ENCODE data around the gene PCF11.
A peak's percentile ranks its signal among the peaks of the same experiment; 100 is the strongest.
"Not testable (repeated sequence)": the region's sequence is repeated elsewhere in the genome, so short reads cannot be mapped to it uniquely, and the experiment has no call there.

Gene PCF11

GRCh38 chr11:83156996-83157593, at the start of gene PCF11:
TSS of gene PCF11 (plus strand) at chr11:83157131. CDS start at chr11:83157440, 309 bp downstream.
- DNase-seq (ENCODE audit: low spot score) (peak; percentile 61), FAIRE-seq (peak; percentile 94)

DNA sequence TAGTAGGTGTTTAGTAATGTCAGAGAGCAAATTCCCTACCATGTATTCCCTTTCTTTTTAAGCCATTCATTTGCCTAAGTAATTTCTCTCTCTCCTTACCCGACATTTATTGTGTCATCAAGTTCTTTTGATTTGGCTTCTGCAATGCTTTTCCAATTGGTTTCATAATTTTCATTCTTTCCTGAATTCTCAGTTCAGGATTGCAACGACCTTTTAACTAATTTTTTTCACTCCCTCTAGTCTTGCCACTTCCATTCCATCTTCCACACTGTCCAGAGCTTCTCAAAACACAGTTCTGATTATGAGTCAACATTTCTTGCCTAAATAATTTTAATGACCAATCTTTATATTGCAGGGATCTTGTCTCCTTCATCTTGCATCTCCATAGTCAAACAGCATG, 44.0 kb upstream of the PCF11 start:
- no peak for FAIRE-seq

DNA sequence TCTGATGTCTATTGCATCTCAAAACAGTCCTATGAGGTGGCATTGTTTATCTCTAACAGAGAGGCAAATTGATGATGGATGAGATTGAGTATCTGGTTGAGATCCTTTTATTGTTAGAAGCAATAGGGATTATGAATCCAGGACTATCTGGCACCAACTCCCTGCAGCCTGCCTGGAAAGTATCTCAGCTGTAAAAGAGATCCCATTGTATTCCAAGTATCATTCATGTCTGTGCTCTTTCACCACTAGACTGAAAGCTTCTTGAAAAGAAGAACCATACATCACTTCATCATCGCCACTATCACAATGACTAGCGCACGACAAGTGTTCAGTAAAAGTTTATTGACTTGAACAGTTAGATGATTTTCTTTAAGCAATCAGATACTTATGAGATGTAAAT, 41.9 kb upstream of the PCF11 start:
- no peak for FAIRE-seq
- no peak for DNase-seq (ENCODE audit: low spot score)

More for the DNA sequence above, 44.0 kb upstream of the PCF11 start:
- DNase-seq (ENCODE audit: low spot score), result no peak

GRCh38 chr11:83115551-83115950, 41.4 kb upstream of the PCF11 start:
- FAIRE-seq (no peak), DNase-seq (ENCODE audit: low spot score) (no peak)

- no peak for DNase-seq (ENCODE audit: low spot score)
- FAIRE-seq, result no peak
Measured at GRCh38 chr11:83116015-83116641, 40.8 kb upstream of the PCF11 start.

DNA sequence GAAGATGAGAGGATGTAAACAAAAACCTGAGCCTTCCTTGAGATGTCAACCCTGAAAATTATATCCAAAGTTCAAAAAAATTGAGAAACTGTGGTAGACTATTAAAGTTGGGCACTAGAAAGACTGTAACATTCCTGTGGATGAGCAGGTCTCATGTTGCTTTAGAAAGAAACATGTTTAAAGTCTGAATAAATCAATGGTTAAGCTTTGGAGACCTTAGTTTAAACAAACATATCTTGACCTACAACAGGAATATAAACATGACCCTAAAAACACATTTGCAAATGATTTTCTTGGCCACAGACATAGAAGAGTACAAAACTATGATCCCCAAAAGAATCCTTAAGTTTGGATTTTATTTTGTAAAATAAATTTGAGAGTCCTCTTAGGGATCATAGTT, 38.1 kb upstream of the PCF11 start:
- DNase-seq (ENCODE audit: low spot score) (no peak), FAIRE-seq (no peak)

GRCh38 chr11:83119216-83119615, 37.7 kb upstream of the PCF11 start:
- no peak for FAIRE-seq
- DNase-seq (ENCODE audit: low spot score), result no peak

GRCh38 chr11:83120327-83120726, 36.6 kb upstream of the PCF11 start:
- DNase-seq (ENCODE audit: low spot score) (no peak), FAIRE-seq (no peak)

DNA sequence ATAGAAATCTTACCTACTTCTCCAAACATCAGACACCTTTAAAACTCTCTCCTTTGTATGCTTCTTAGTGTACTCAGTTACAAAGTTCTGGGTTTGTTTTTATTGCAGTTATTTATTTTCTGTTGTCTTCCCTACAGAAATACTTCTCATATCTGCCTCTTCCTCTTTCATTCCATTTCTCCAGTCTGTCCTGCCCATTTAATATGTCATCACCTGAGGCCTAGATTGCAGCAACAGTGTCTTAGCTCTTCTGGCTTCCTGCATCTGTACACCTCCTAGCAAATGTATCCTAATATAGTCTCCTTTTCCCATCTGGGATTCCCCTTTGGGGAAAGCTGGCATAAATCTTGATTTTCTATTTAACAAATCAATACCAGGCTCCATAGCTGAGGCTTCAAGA, 34.9 kb upstream of the PCF11 start:
- DNase-seq (ENCODE audit: low spot score) (no peak), FAIRE-seq (no peak)

GRCh38 chr11:83122766-83123165, 34.2 kb upstream of the PCF11 start:
- no peak for FAIRE-seq

DNA sequence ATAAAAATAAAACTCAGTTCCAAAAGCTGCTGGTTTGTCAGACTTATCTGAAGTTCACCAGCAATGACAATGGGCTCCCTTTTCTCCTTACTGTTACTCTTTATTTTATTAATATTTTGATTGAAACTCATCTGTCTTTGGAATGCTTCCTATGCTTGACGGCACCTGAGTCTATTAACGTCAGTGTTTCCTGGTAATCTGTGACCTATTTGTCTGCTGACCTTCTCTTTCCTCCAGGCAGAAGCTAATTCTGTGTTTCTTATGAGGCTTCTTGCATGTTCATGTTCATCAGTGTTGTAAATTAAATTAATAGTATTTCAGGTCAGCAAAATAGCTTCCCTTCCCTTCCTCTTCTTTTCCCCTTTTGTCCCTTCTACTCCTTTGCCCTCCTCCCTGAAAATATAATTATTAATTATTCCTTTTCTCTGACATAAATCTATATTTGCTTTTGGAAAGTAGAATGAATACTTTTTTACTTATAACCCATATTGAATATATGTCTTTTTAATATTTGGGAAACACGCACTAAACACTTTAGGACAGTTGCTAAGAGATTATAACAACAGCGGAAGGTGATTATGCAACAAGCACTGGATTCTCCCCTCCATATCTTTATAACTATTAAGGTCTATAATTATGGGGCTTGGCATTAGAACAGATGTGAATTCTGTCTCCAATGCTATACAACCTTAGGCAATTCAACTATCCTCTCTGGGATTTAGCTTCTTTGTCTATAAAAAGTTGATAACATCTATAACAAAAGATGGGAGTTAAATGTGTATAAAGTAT, 32.1 kb upstream of the PCF11 start:
- FAIRE-seq (no peak), DNase-seq (ENCODE audit: low spot score) (no peak)

More at GRCh38 chr11:83122766-83123165, 34.2 kb upstream of the PCF11 start:
- DNase-seq (ENCODE audit: low spot score), result no peak

DNA sequence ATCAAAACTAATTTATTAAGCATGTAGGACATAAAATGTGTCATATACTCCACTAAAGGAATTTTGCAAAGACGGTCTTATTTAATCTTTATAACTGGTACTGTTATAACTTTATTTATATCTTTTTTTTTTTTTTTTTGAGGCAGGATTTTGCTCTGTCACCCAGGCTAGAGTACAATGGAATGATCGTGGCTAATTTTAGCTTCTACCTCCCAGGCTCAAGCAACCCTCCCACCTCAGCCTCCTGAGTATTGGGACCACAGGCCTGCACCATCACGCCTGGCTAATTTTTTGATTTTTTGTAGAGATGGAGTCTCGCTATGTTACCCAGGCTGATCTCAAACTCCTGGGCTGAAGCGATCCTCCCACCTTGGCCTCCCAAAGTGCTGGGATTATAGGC, 31.4 kb upstream of the PCF11 start:
- DNase-seq (ENCODE audit: low spot score) (no peak), FAIRE-seq (no peak)

- no peak for FAIRE-seq
- DNase-seq (ENCODE audit: low spot score), result no peak
Measured at GRCh38 chr11:83127310-83127637, 29.7 kb upstream of the PCF11 start.

DNA sequence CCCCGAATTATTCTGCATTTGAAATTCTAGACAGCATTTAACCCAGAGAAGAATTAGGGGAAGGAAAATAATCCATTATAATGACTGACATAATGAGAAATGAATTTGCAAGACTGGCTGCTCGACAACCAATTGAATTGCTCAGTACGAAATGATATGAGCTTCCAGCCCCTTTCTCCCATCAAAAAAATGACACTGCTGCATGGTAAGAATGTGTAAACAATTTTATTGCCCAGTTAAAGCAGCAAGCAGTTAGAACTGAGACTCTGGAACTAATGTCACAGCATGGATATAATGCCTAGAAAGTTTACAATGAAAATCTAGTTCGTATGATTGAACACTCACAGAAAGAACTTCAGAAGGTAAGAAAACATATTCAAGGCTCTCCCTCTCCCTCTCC, 24.7 kb upstream of the PCF11 start:
- DNase-seq (ENCODE audit: low spot score), result no peak
- no peak for FAIRE-seq

DNA sequence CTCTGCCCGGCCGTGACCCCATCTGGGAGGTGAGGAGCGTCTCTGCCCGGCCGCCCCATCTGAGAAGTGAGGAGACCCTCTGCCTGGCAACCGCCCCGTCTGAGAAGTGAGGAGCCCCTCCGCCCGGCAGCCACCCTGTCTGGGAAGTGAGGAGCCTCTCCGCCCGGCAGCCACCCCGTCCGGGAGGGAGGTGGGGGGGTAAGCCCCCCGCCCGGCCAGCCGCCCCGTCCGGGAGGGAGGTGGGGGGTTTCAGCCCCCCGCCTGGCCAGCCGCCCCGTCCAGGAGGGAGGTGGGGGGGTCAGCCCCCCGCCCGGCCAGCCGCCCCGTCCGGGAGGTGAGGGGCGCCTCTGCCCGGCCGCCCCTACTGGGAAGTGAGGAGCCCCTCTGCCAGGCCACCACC, 23.7 kb upstream of the PCF11 start:
- DNase-seq (ENCODE audit: low spot score); FAIRE-seq: not testable (repeated sequence)

- DNase-seq (ENCODE audit: low spot score), result no peak
- FAIRE-seq, result no peak
Measured at GRCh38 chr11:83139310-83139709, 17.6 kb upstream of the PCF11 start.

- DNase-seq (ENCODE audit: low spot score), result no peak
- FAIRE-seq, result no peak
Measured at GRCh38 chr11:83140691-83141455, 16.1 kb upstream of the PCF11 start.

DNA sequence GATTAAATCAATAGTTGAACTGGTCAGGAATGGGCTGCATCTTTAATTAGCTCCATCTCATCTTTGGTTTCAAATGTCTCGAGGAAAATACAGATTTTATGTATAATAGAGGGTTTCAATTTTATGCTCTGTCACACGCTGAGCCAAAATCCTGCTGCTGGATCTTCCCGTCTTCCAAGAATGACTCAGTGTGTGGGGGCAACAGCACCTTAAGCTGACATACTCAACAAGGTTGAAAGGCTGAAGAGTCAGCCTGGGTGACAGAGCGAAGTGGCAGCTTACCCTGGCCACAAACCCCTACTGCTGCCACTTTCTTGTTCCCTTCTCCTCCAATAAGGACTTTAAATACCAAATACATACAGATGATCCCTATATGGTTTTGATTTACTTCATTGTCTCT, 9.0 kb upstream of the PCF11 start:
- DNase-seq (ENCODE audit: low spot score), result peak; percentile 23
- no peak for FAIRE-seq

GRCh38 chr11:83150450-83150849, 6.5 kb upstream of the PCF11 start:
- FAIRE-seq, result no peak
- no peak for DNase-seq (ENCODE audit: low spot score)

DNA sequence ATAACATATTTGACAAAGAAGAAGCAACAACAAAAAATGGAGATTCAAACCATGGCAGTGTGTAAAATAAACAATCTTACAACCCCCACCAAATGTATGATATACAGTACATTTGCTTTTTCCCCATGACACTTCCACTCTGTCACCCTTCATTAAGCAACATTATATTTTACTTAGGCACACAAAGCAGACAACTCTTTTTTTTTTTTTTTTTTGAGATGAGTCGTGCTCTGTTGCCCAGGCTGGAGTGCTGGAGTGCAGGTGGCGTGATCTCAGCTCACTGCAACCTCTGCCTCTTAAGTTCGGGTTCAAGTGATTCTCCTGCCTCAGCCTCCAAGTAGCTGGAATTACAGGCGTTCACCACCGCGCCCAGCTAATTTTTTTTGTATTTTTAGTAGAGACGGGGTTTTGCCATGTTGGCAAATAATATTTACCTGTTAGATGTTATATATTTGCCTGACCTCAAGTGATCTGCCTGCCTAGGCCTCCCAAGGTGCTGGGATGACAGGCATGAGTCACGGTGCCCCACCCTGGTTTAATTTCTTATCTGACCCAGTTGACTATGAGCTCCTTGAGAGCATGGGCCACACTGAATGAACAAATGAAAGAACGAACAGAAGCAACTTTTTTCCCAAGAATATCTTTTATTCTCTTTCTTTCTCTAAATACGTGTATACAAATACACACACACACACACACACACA, 5.5 kb upstream of the PCF11 start:
- no peak for FAIRE-seq
- DNase-seq (ENCODE audit: low spot score), result no peak

DNA sequence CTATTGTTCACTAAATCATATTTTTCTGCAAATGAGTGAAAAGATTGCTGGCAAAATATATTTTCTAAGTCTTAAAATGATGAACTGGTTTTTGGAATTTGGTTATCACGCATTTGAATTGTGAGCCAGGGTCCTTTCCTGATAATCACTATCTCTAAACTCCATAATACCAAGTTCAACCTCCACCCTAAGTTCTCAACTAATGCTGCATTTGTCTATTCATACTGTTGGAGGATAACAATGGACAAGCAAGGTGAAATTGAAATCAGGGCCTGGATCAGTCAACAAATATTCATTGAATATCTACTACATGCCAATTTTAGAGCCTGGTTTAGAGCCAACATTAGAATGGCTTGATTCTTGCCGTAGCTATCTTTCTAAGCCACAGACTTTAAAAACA, 4.7 kb upstream of the PCF11 start:
- FAIRE-seq, result no peak
- DNase-seq (ENCODE audit: low spot score), result no peak
